Prostate gland (tissue), 2 donors: ENCODE results near the gene KRTAP13-3.

Source experiments
- POLR2AphosphoS5 ChIP-seq: sonication (generic); formaldehyde crosslinking; IDR thresholded peaks from one replicate; pipeline ENCODE4 v1.6.1; 2017; ENCODE audit warnings: antibody characterized with exemption
- TF ChIP-seq, protein P1 (sequence below), 4 experiments: fragments of 200-600 bp in 2 of 4; fragments of 450-650 bp in 2 of 4; sonication (generic) in 2 of 4; IDR thresholded peaks; 1 replicate in 3 of 4; 2 replicates in 1 of 4; pipeline ENCODE4 v1.5.1; 2016 to 2019; ENCODE audit warnings: antibody characterized with exemption in 4 of 4, mild to moderate bottlenecking in 2 of 4, moderate library complexity in 2 of 4

DNA sequence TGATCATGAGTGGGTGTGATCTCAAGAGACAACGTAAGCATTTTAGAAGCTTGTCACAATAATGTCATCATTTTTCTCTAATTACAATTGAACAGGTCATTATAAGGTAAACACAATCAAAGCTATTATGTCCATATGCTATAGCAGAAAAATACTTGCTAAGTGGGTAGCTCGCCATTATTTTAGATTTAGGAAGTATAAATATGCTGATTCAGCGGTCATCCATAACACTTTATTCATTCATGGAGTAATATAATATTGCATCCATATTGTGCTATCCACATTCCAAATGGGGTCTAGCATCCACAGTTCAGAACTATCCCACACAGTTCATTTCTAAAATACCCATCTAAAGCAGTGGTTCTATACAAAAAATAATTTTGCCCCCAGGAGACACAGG, 22.8 kb upstream of the KRTAP13-3 start:
- TF ChIP-seq POLR2AphosphoS5: no peak
- TF ChIP-seq, protein P1, sequence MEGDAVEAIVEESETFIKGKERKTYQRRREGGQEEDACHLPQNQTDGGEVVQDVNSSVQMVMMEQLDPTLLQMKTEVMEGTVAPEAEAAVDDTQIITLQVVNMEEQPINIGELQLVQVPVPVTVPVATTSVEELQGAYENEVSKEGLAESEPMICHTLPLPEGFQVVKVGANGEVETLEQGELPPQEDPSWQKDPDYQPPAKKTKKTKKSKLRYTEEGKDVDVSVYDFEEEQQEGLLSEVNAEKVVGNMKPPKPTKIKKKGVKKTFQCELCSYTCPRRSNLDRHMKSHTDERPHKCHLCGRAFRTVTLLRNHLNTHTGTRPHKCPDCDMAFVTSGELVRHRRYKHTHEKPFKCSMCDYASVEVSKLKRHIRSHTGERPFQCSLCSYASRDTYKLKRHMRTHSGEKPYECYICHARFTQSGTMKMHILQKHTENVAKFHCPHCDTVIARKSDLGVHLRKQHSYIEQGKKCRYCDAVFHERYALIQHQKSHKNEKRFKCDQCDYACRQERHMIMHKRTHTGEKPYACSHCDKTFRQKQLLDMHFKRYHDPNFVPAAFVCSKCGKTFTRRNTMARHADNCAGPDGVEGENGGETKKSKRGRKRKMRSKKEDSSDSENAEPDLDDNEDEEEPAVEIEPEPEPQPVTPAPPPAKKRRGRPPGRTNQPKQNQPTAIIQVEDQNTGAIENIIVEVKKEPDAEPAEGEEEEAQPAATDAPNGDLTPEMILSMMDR (IDR thresholded peaks at IDR 0.05): no peak
